HepG2 (cell line): Measurements from ENCODE around the gene CALR. TPM values are rescaled to one million over a fixed set of nuclear protein-coding genes. Genes with fewer than 3 reads are reported as not detected.

Experiments used
- ARID3A ChIP-seq: IDR thresholded peaks from 2 replicates; pipeline ENCODE4 v1.6.1; 2012; ENCODE audit warnings: low read depth, low read length, improper control_type of control experiment
- ARID4A ChIP-seq: sonication (generic); formaldehyde crosslinking; IDR thresholded peaks from 2 replicates; pipeline ENCODE4 v1.5.0; 2020; ENCODE audit warnings: mild to moderate bottlenecking, missing genetic modification reagents, borderline replicate concordance
- CEBPG ChIP-seq: IDR thresholded peaks from 2 replicates; pipeline ENCODE4 v1.6.1; 2016
- FOXA1 ChIP-seq, 2 experiments: fragments of 450-650 bp in 1 of 2; sonication (generic) in 1 of 2; formaldehyde crosslinking in 1 of 2; IDR thresholded peaks; 2 replicates each; pipeline versions ENCODE4 v1.4.0 to v1.6.1; 2016 to 2020; ENCODE audit warnings: missing genetic modification reagents in 1 of 2
- FOXK1 ChIP-seq: sonication (generic); formaldehyde crosslinking; IDR thresholded peaks from 2 replicates; pipeline ENCODE4 v1.4.0; 2020; ENCODE audit warnings: low read depth, missing genetic modification reagents, borderline replicate concordance
- GATAD2A ChIP-seq: IDR thresholded peaks from 2 replicates; pipeline ENCODE4 v1.6.1; 2016
- NFYC ChIP-seq: IDR thresholded peaks from 2 replicates; pipeline ENCODE4 v1.6.1; 2016; ENCODE audit warnings: missing genetic modification reagents, missing compliant biosample characterization
- NR2F2 ChIP-seq: IDR thresholded peaks from 2 replicates; pipeline ENCODE4 v1.6.1; 2012; ENCODE audit warnings: low read depth, inconsistent platforms, borderline replicate concordance
- RCOR2 ChIP-seq: IDR thresholded peaks from 2 replicates; pipeline ENCODE4 v1.6.1; 2016; ENCODE audit warnings: missing biosample characterization, missing genetic modification reagents
- SKIL ChIP-seq: sonication (generic); formaldehyde crosslinking; IDR thresholded peaks from 2 replicates; pipeline ENCODE4 v1.8.0; 2022; ENCODE audit warnings: missing genetic modification reagents, mild to moderate bottlenecking, moderate library complexity, borderline replicate concordance
- SMARCE1 ChIP-seq: fragments of 450-650 bp; IDR thresholded peaks from 2 replicates; pipeline ENCODE4 v1.6.1; 2017; ENCODE audit warnings: borderline replicate concordance
- ZBTB7A ChIP-seq: sonication (generic); formaldehyde crosslinking; IDR thresholded peaks from 2 replicates; pipeline ENCODE4 v1.8.0; 2022; ENCODE audit warnings: mild to moderate bottlenecking, missing genetic modification reagents
- ZNF205 ChIP-seq: IDR thresholded peaks from 2 replicates; pipeline ENCODE4 v1.6.1; 2018; ENCODE audit warnings: missing biosample characterization, missing genetic modification reagents
- ZNF350 ChIP-seq: sonication (generic); formaldehyde crosslinking; IDR thresholded peaks from 2 replicates; pipeline ENCODE4 v1.4.0; 2020; ENCODE audit warnings: mild to moderate bottlenecking, low read depth, missing genetic modification reagents, borderline replicate concordance
- ZNF710 ChIP-seq: sonication (generic); formaldehyde crosslinking; IDR thresholded peaks from 2 replicates; pipeline ENCODE4 v1.5.0; 2020; ENCODE audit warnings: mild to moderate bottlenecking, missing genetic modification reagents, borderline replicate concordance
- ZNF790 ChIP-seq: sonication (generic); formaldehyde crosslinking; IDR thresholded peaks from 2 replicates; pipeline ENCODE4 v1.8.0; 2022; ENCODE audit warnings: missing genetic modification reagents, mild to moderate bottlenecking, borderline replicate concordance
- polyA plus RNA-seq, 8 experiments: library from polyadenylated mRNA; depleted of rRNA in 3 of 8; stranded (reverse) in 7 of 8; unstranded in 1 of 8; fragments of >200 nt; fragmentation: Illumina TruSeq in 4 of 8; extraction: Trizol in 4 of 8; gene quantifications; 2 replicates each; pipeline versions ENCODE4 v1.2.1 to v1.2.3, GENCODE V29; 2011 to 2016; ENCODE audit warnings: low read depth in 4 of 8, missing spikeins in 1 of 8, mixed read lengths in 1 of 8; ENCODE audit not compliant: insufficient read depth in 1 of 8
- total RNA-seq, 5 experiments: library from RNA; depleted of rRNA; stranded (reverse); fragments of >200 nt; fragmentation: Illumina TruSeq; extraction: Trizol; gene quantifications; 2 replicates each; pipeline ENCODE4 v1.2.3, GENCODE V29; 2016; ENCODE audit warnings: low read depth in 1 of 5
- TF ChIP-seq, protein P1 (sequence below): sonication (generic); formaldehyde crosslinking; IDR thresholded peaks from 2 replicates; pipeline ENCODE4 v1.4.0; 2020; ENCODE audit warnings: missing genetic modification reagents; ENCODE audit errors: not compliant biosample characterization

Gene CALR
- total and polyA plus RNA-seq, 2 of the 13 experiments (the other 11 are each of a cell fraction or from before 2014, with no cell fraction given): 898 to 934 TPM

- no peak for TF ChIP-seq ZNF710 (CRISPR knock-in tag)
- TF ChIP-seq ARID4A (CRISPR knock-in tag): peak; percentile 96
- TF ChIP-seq, protein P1, sequence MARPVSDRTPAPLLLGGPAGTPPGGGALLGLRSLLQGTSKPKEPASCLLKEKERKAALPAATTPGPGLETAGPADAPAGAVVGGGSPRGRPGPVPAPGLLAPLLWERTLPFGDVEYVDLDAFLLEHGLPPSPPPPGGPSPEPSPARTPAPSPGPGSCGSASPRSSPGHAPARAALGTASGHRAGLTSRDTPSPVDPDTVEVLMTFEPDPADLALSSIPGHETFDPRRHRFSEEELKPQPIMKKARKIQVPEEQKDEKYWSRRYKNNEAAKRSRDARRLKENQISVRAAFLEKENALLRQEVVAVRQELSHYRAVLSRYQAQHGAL (CRISPR knock-in tag): no peak
- TF ChIP-seq SKIL (CRISPR knock-in tag): no peak
- TF ChIP-seq FOXA1 (IDR thresholded peaks at IDR 0.05): no peak
- TF ChIP-seq FOXA1 (CRISPR knock-in tag; IDR thresholded peaks at IDR 0.05): peak; percentile 36; the same call in 1 of the 2 replicates
- TF ChIP-seq RCOR2: 0 out of 2 replicates have a peak, but pooled peaks have one; percentile 36
- TF ChIP-seq NFYC (CRISPR knock-in tag): peak; percentile 64; the same call in 1 of the 2 replicates
- no peak for TF ChIP-seq ZNF790 (CRISPR knock-in tag)
- peak; percentile 11; the same call in 1 of the 2 replicates for TF ChIP-seq NR2F2
- no peak for TF ChIP-seq ARID3A
- TF ChIP-seq ZNF350: peak; percentile 74; the same call in 1 of the 2 replicates
- peak; percentile 81 for TF ChIP-seq ZBTB7A (CRISPR knock-in tag)
- TF ChIP-seq GATAD2A (CRISPR knock-in tag): peak; percentile 58
- peak; percentile 73; the same call in 1 of the 2 replicates for TF ChIP-seq ZNF205 (CRISPR knock-in tag)
- peak; percentile 40 for TF ChIP-seq CEBPG (CRISPR knock-in tag)
- TF ChIP-seq SMARCE1: no peak
- TF ChIP-seq FOXK1: peak; percentile 75
These were observed 7.2 kb downstream of the CALR start, which contains the start of gene RAD23A (continued) for GRCh38 chr19:12945479-12946091.
